ENCODE data around the gene HPS6.

Gene HPS6

GRCh38 chr10:102064503-102064867, 664 bp upstream of the HPS6 start:
- H3K27ac ChIP-seq, result peak overlapping the region; percentile 98
- TF ChIP-seq ZFX (IDR thresholded peaks at IDR 0.05), result no peak
- TF ChIP-seq CTCF (conservative IDR thresholded peaks at IDR 0.05), result no peak

- H3K27ac ChIP-seq, result peak overlapping the region; percentile 98
- TF ChIP-seq ZFX (IDR thresholded peaks at IDR 0.05) (peak; percentile 99), CTCF (conservative IDR thresholded peaks at IDR 0.05) (no peak; the same call in 1 of the 2 replicates)
Observed at GRCh38 chr10:102065561-102066398, 631 bp downstream of the HPS6 start.

- peak overlapping the region; percentile 98 for H3K27ac ChIP-seq
- TF ChIP-seq ZFX (IDR thresholded peaks at IDR 0.05), result no peak
- no peak for TF ChIP-seq CTCF (conservative IDR thresholded peaks at IDR 0.05)
Observed at GRCh38 chr10:102066399-102067088, 1.4 kb downstream of the HPS6 start.

- no peak for TF ChIP-seq ZFX (IDR thresholded peaks at IDR 0.05)
- TF ChIP-seq CTCF (conservative IDR thresholded peaks at IDR 0.05), result no peak
- H3K27ac ChIP-seq, result no peak overlapping the region
Observed at GRCh38 chr10:102067091-102067916, 2.2 kb downstream of the HPS6 start.

- TF ChIP-seq ZFX (IDR thresholded peaks at IDR 0.05) (no peak), CTCF (conservative IDR thresholded peaks at IDR 0.05) (no peak)
- no peak overlapping the region for H3K27ac ChIP-seq
Observed at GRCh38 chr10:102068216-102068615, 3.1 kb downstream of the HPS6 start.

- TF ChIP-seq ZFX (IDR thresholded peaks at IDR 0.05) (no peak), CTCF (conservative IDR thresholded peaks at IDR 0.05) (no peak)
- H3K27ac ChIP-seq, result no peak overlapping the region
Observed at GRCh38 chr10:102069071-102069470, 3.9 kb downstream of the HPS6 start.

All from C4-2B (cell line).